Ovary (tissue), 3 donors: Measurements from ENCODE around the gene OSBPL8.

ENCODE experiments used
- EP300 ChIP-seq: sonication (generic); formaldehyde crosslinking; IDR thresholded peaks from one replicate; pipeline ENCODE4 v1.6.1; 2017; ENCODE audit warnings: antibody characterized with exemption
- POLR2A ChIP-seq: fragments of 450-650 bp; IDR thresholded peaks from one replicate; pipeline ENCODE4 v1.6.1; 2017; ENCODE audit warnings: antibody characterized with exemption, mild to moderate bottlenecking, moderate library complexity
- TF ChIP-seq, protein P1 (sequence below), 3 donors: fragments of 450-650 bp in 2 of 3; fragments of 200-600 bp in 1 of 3; IDR thresholded peaks; one replicate each; pipeline versions ENCODE4 v1.5.1 to v1.8.0; 2016 to 2022; ENCODE audit warnings: antibody characterized with exemption in 3 of 3, mild to moderate bottlenecking in 1 of 3
- donor health status: DM: no; HTN: no; CAD: no.

DNA sequence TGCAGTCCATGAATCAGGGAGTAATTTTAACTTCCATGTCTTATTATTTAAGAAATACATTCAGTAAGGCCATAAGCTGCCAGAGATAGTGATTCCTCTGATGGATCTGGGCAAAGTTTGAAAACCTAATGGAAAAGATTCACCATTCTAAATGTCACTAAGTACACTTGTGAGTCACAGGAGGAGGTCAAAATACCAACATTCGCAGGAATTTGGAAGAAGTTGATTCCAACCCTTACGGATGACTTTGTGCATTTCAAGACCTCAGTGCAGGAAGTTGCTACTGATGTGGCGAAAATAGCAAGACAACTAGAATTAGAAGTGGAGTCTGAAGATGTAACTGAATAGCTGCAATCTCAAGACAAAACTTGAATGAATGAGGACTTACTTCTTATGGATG lies 69.8 kb downstream of the OSBPL8 start:
- TF ChIP-seq, protein P1, sequence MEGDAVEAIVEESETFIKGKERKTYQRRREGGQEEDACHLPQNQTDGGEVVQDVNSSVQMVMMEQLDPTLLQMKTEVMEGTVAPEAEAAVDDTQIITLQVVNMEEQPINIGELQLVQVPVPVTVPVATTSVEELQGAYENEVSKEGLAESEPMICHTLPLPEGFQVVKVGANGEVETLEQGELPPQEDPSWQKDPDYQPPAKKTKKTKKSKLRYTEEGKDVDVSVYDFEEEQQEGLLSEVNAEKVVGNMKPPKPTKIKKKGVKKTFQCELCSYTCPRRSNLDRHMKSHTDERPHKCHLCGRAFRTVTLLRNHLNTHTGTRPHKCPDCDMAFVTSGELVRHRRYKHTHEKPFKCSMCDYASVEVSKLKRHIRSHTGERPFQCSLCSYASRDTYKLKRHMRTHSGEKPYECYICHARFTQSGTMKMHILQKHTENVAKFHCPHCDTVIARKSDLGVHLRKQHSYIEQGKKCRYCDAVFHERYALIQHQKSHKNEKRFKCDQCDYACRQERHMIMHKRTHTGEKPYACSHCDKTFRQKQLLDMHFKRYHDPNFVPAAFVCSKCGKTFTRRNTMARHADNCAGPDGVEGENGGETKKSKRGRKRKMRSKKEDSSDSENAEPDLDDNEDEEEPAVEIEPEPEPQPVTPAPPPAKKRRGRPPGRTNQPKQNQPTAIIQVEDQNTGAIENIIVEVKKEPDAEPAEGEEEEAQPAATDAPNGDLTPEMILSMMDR (IDR thresholded peaks at IDR 0.05): no peak
- TF ChIP-seq POLR2A (no peak), EP300 (no peak)
